Cardiac fibroblast (primary cell): ENCODE data around the gene IFI44.

Experiments used
- DNase-seq, 2 donors: peaks; one replicate each; pipeline versions ENCODE4 v3.0.0 to v3.0.0-alpha.2; 2010; ENCODE audit warnings: low read depth in 2 of 2
- H3K4me3 ChIP-seq, 2 donors: replicated peaks in 1 of 2; 1 replicate in 1 of 2; 2 replicates in 1 of 2; pipeline ENCODE4 v1.5.1; 2011; ENCODE audit warnings: low read depth in 2 of 2, low read length in 2 of 2, mild to moderate bottlenecking in 2 of 2, moderate library complexity in 1 of 2
- TF ChIP-seq, protein P1 (sequence below): IDR thresholded peaks from one replicate; pipeline ENCODE4 v1.5.1; 2011; ENCODE audit warnings: low read depth, mild to moderate bottlenecking, low read length, inconsistent platforms

IFI44 gene

GRCh38 chr1:78677788-78678187 lies 28.2 kb downstream of the IFI44 start:
- TF ChIP-seq, protein P1, sequence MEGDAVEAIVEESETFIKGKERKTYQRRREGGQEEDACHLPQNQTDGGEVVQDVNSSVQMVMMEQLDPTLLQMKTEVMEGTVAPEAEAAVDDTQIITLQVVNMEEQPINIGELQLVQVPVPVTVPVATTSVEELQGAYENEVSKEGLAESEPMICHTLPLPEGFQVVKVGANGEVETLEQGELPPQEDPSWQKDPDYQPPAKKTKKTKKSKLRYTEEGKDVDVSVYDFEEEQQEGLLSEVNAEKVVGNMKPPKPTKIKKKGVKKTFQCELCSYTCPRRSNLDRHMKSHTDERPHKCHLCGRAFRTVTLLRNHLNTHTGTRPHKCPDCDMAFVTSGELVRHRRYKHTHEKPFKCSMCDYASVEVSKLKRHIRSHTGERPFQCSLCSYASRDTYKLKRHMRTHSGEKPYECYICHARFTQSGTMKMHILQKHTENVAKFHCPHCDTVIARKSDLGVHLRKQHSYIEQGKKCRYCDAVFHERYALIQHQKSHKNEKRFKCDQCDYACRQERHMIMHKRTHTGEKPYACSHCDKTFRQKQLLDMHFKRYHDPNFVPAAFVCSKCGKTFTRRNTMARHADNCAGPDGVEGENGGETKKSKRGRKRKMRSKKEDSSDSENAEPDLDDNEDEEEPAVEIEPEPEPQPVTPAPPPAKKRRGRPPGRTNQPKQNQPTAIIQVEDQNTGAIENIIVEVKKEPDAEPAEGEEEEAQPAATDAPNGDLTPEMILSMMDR = no peak
- no peak overlapping the region for H3K4me3 ChIP-seq
- DNase-seq = no peak

GRCh38 chr1:78678324-78678723 lies 28.7 kb downstream of the IFI44 start:
- DNase-seq = no peak
- TF ChIP-seq, protein P1 = no peak

DNA sequence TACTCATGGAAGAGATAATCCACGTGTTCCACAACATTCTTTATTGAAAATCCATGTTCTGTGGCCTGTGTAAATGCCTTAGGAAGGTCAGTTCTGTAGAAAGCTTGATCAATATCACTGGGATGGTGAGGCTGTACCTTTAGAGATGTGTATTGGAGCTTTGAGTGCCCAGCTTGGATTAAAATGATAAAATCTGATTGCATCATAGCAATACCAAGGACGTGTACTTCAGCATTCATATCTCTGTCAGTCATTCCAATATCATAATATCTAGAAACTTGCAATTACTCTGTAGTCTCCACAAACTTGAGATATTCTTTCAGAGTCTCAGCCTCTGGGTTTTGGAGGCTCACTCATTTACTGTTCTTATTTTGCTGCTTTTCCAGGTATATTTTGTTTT lies 31.6 kb downstream of the IFI44 start:
- TF ChIP-seq, protein P1 = no peak
- DNase-seq = no peak
- H3K4me3 ChIP-seq = no peak overlapping the region

More at GRCh38 chr1:78678324-78678723, 28.7 kb downstream of the IFI44 start:
- no peak overlapping the region for H3K4me3 ChIP-seq

GRCh38 chr1:78682496-78682895 lies 32.9 kb downstream of the IFI44 start:
- TF ChIP-seq, protein P1 = no peak
- peak in 1 of 2 donors; percentile 51 for DNase-seq
- no peak overlapping the region for H3K4me3 ChIP-seq

DNA sequence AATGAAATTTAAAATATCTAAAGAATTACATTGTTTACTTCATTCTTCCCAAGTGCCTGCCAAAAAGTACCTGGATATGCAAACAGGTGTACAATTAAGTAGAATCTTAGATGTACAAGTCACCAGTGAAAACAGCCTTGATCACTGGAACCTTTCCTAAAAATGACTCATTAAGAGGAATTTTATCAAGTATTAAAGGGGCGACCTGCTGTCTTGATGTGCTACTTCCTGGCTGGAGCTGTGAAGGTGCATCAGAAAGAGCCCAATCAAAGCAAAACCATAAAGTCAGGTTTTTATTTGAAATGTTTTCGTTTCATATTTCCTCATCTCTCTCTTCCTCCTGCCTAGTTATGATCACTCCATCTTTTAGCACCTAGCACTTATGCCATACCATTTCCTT lies 33.4 kb downstream of the IFI44 start:
- no peak overlapping the region for H3K4me3 ChIP-seq
- TF ChIP-seq, protein P1 = no peak
- DNase-seq = no peak

DNA sequence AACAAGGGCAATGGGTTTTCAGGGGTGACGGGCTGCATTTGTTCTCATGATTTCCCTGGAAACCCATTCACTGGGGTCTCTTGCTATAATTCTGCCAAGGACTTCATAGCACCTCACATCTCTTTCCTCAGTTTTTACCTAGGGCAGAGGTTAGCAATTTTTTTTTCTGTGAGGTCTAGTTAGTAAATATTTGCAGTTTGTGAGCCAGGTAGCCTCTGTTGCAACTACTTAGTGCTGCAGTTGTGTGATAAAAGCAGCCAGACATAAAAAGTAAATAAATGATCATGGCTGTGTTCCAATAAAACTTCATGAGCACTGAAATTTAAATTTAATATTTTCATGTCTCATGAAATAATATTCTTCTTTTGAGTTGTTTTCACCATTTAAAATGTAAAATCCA lies 37.7 kb downstream of the IFI44 start:
- no peak for DNase-seq
- H3K4me3 ChIP-seq = no peak overlapping the region
- TF ChIP-seq, protein P1 = no peak

DNA sequence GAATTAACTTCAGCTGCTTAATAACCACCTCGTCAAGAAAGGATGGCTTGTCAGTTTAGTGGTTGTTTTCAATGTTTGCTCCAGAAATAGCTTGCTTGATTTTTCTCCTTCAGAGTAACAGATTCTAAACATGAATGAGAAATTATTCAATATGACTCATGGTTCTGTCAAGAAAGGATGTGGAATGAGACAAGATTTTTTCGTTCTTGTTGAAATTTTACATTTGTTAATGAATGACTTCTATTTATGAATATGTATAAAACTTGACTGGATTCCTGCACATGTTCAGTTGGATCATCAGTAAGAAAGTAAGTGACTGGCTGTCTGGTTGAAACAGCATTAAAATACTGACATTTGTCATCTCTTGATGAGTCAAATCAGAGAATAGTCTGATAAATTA lies 38.3 kb downstream of the IFI44 start:
- TF ChIP-seq, protein P1 = no peak
- DNase-seq = peak in 1 of 2 donors; percentile 43

More for the DNA sequence above, 38.3 kb downstream of the IFI44 start:
- no peak overlapping the region for H3K4me3 ChIP-seq
